Fibroblast of lung (primary cell): ENCODE results near the gene TET2. TPM values are rescaled to one million over a fixed set of nuclear protein-coding genes. Genes with fewer than 3 reads are reported as not detected.

Source experiments
- DNase-seq, 2 donors: peaks; one replicate each; pipeline versions ENCODE4 v3.0.0 to v3.0.0-alpha.2; 2010; ENCODE audit warnings: low read depth in 2 of 2
- H2AFZ ChIP-seq: 2 replicates; pipeline ENCODE4 v1.5.1; 2012; ENCODE audit warnings: low read length, control low read depth, inconsistent platforms
- H3K27ac ChIP-seq: 2 replicates; pipeline ENCODE4 v1.5.1; 2011; ENCODE audit warnings: low read length, control low read depth; ENCODE audit not compliant: insufficient read depth
- H3K27me3 ChIP-seq: 2 replicates; pipeline ENCODE4 v1.5.1; 2011; ENCODE audit warnings: mild to moderate bottlenecking, low read length; ENCODE audit not compliant: control insufficient read depth, insufficient read depth
- H3K36me3 ChIP-seq: 2 replicates; pipeline ENCODE4 v1.5.1; 2011; ENCODE audit warnings: low read length; ENCODE audit not compliant: control insufficient read depth, insufficient read depth
- H3K4me1 ChIP-seq: 2 replicates; pipeline ENCODE4 v1.5.1; 2011; ENCODE audit warnings: low read length; ENCODE audit not compliant: control insufficient read depth, insufficient read depth; ENCODE audit errors: extremely low read depth
- H3K4me2 ChIP-seq: 2 replicates; pipeline ENCODE4 v1.5.1; 2011; ENCODE audit warnings: low read length, control low read depth; ENCODE audit not compliant: insufficient read depth; ENCODE audit errors: extremely low read depth
- H3K4me3 ChIP-seq, 4 experiments: fragments of 200-600 bp in 1 of 4; sonication (generic) in 1 of 4; replicated peaks in 1 of 4; 2 replicates each; pipeline ENCODE4 v1.5.1; 2011 to 2016; ENCODE audit warnings: low read length in 4 of 4, low read depth in 3 of 4, mild to moderate bottlenecking in 3 of 4, control low read depth in 2 of 4, inconsistent platforms in 1 of 4, mixed read lengths in 1 of 4; ENCODE audit not compliant: insufficient read depth in 1 of 4; ENCODE audit errors: control extremely low read depth in 1 of 4
- H3K79me2 ChIP-seq: 2 replicates; pipeline ENCODE4 v1.5.1; 2012; ENCODE audit warnings: mild to moderate bottlenecking, low read length, inconsistent platforms; ENCODE audit not compliant: control insufficient read depth, insufficient read depth
- H3K9ac ChIP-seq: 2 replicates; pipeline ENCODE4 v1.5.1; 2011; ENCODE audit warnings: mild to moderate bottlenecking, low read length, control low read depth; ENCODE audit not compliant: insufficient read depth
- H3K9me3 ChIP-seq: 2 replicates; pipeline ENCODE4 v1.5.1; 2012; ENCODE audit warnings: low read depth, low read length; ENCODE audit not compliant: control insufficient read depth, insufficient read depth
- H4K20me1 ChIP-seq: 2 replicates; pipeline ENCODE4 v1.5.1; 2011; ENCODE audit warnings: low read length; ENCODE audit not compliant: control insufficient read depth, insufficient read depth; ENCODE audit errors: extremely low read depth
- EZH2 ChIP-seq: IDR thresholded peaks from 2 replicates; pipeline ENCODE4 v1.5.1; 2012; ENCODE audit warnings: low read length, control low read depth, mild to moderate bottlenecking; ENCODE audit errors: missing control alignments
- polyA plus RNA-seq, 2 donors: library from polyadenylated mRNA; depleted of rRNA in 1 of 2; stranded (reverse) in 1 of 2; unstranded in 1 of 2; fragments of >200 nt; gene quantifications; 2 replicates each; pipeline ENCODE4 v1.2.1, GENCODE V29; 2011 to 2012; ENCODE audit warnings: missing spikeins in 1 of 2
- total RNA-seq: library from RNA; depleted of rRNA; stranded (reverse); fragments of >200 nt; gene quantifications from 2 replicates; pipeline ENCODE4 v1.2.1, GENCODE V29; 2014
- TF ChIP-seq, protein P1 (sequence below), 2 donors: IDR thresholded peaks in 1 of 2; conservative IDR thresholded peaks in 1 of 2; 1 replicate in 1 of 2; 2 replicates in 1 of 2; pipeline ENCODE4 v1.5.1; 2011 to 2012; ENCODE audit warnings: low read length in 2 of 2, control low read depth in 1 of 2, inconsistent platforms in 1 of 2, low read depth in 1 of 2, mild to moderate bottlenecking in 1 of 2

Gene TET2
- total and polyA plus RNA-seq, 2 donors (not counting 1 experiment from before 2014, with no cell fraction given), result 6.9 to 8.3 TPM

DNA sequence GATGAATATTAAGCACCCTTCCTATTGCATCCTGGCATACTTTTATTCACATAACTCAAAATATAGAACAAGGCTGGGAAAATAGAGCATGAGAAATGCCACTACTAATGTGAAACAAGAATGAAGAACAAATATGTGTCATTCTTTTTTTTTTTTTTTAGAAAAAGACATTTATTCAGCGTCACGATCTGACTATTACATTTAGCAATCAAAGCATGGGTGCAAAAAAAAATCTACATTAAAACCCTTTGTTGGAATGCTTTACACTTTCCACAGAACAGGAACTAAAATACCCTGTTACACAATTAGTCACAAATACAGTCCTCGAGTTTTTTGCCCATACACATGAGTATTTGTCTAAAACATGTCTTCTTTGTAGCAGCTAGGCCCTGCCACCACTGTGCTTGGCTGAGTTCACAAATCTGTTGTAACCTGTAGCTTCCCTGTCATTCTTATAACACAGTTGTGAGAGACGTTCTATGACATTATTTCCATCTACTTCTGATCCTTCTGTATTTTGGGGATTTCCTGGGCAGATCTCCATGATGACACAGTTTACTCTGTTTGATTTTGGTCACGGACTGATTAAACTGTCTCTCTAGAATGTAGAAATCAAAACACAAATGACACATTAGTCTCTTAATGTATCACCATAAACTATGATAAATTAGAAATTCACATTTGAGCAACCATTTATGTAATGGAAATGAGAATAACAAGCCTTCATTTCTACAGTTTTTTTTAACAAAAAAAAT is 9.4 kb upstream of the TET2 start:
- H3K27me3 ChIP-seq, result no peaks in the 10 kb centered on the region
- H3K9ac ChIP-seq, result no peak overlapping the region
- no peak overlapping the region for H3K4me3 ChIP-seq
- no peaks in the 10 kb centered on the region for H3K79me2 ChIP-seq
- H4K20me1 ChIP-seq, result no peaks in the 10 kb centered on the region
- TF ChIP-seq EZH2, result no peak
- TF ChIP-seq, protein P1, sequence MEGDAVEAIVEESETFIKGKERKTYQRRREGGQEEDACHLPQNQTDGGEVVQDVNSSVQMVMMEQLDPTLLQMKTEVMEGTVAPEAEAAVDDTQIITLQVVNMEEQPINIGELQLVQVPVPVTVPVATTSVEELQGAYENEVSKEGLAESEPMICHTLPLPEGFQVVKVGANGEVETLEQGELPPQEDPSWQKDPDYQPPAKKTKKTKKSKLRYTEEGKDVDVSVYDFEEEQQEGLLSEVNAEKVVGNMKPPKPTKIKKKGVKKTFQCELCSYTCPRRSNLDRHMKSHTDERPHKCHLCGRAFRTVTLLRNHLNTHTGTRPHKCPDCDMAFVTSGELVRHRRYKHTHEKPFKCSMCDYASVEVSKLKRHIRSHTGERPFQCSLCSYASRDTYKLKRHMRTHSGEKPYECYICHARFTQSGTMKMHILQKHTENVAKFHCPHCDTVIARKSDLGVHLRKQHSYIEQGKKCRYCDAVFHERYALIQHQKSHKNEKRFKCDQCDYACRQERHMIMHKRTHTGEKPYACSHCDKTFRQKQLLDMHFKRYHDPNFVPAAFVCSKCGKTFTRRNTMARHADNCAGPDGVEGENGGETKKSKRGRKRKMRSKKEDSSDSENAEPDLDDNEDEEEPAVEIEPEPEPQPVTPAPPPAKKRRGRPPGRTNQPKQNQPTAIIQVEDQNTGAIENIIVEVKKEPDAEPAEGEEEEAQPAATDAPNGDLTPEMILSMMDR (conservative IDR thresholded peaks at IDR 0.05 in 1 of 2, IDR thresholded peaks at IDR 0.05 in 1 of 2; ENCODE audit: low read depth in 1 of 2, low read length in 2 of 2), result no peak
- H3K4me2 ChIP-seq, result no peak overlapping the region
- H3K4me1 ChIP-seq, result no peaks in the 10 kb centered on the region
- H3K9me3 ChIP-seq, result no peaks in the 10 kb centered on the region
- no peak overlapping the region for H2AFZ ChIP-seq
- H3K27ac ChIP-seq, result no peak overlapping the region
- no peaks in the 10 kb centered on the region for H3K36me3 ChIP-seq
- DNase-seq, result no peak

DNA sequence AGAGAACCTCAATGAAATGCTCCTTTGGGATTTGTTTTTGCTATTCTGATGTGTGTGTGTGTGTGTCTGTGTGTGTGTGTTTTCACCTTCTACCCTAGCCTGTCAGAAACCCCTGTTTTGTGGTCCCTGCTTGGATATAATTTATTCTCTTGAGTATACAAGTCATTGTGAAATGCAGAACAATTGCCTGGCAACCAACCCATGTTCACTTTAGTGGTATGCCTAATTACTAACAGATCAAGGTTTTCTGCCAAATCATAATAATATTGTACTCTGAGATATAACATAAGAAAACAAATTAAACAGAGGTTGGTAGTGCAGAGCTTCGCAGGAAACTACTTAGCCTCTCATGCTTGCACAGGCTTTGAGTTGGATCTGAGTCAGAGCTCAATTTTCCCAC is 7.0 kb upstream of the TET2 start:
- Histone ChIP-seq H3K27ac (no peak overlapping the region), H2AFZ (no peak overlapping the region), H3K36me3 (no peaks in the 10 kb centered on the region), H3K9ac (no peak overlapping the region), H3K4me1 (no peaks in the 10 kb centered on the region), H3K4me2 (no peak overlapping the region), H3K9me3 (no peaks in the 10 kb centered on the region), H4K20me1 (no peaks in the 10 kb centered on the region), H3K79me2 (no peaks in the 10 kb centered on the region), H3K4me3 (no peak overlapping the region), H3K27me3 (no peaks in the 10 kb centered on the region)
- DNase-seq, result peak in 1 of 2 donors; percentile 34
- TF ChIP-seq, protein P1 (conservative IDR thresholded peaks at IDR 0.05 in 1 of 2, IDR thresholded peaks at IDR 0.05 in 1 of 2; ENCODE audit: low read depth in 1 of 2, low read length in 2 of 2), result no peak

DNA sequence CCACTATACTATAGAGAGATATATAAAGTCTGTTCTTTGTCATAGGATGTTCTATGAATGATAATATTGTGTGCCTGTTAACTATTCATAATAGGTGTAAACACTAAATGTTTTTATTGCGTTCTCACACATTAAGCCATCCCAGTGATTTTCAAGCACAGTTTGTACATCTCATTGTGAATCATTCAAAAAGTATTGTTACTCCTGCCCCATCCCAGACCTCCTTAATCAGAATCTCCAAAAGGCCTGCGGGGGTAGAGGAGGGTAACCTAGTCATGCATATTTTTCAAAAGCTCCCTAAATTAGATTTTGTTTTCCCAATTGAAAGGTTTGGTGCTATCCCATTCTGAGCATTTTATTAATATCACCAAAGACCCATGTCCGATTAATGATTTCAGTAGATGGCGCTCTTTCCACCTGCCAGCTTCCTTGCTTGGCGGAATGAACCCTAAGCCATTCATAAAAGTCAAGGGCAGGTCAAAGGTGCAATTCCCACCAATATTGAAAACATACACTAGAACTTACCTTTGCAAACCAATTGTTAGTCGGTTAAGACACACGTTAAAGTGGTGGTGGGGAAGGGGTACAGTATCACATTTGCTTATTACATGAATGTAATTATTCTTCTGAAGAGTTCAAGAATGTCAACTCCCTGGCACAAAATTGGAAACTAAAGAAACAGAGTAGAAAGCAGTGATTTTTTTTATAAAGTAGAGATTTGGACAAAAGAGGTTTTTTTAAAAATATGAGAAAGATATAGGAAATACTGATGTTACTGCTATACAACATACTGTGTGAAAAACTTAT is 5.8 kb upstream of the TET2 start:
- peak in 1 of 2 donors; percentile 48 for DNase-seq
- no peaks in the 10 kb centered on the region for H4K20me1 ChIP-seq
- H3K36me3 ChIP-seq, result no peaks in the 10 kb centered on the region
- H3K4me3 ChIP-seq, result no peak overlapping the region
- H3K9ac ChIP-seq, result no peak overlapping the region
- TF ChIP-seq, protein P1 (conservative IDR thresholded peaks at IDR 0.05 in 1 of 2, IDR thresholded peaks at IDR 0.05 in 1 of 2; ENCODE audit: low read depth in 1 of 2, low read length in 2 of 2), result peak; percentile 61 to 74
- TF ChIP-seq EZH2, result no peak
- H3K27me3 ChIP-seq, result no peaks in the 10 kb centered on the region
- no peak overlapping the region for H3K27ac ChIP-seq
- H3K79me2 ChIP-seq, result no peaks in the 10 kb centered on the region
- H3K9me3 ChIP-seq, result no peaks in the 10 kb centered on the region
- H3K4me1 ChIP-seq, result no peaks in the 10 kb centered on the region
- H2AFZ ChIP-seq, result no peak overlapping the region
- no peak overlapping the region for H3K4me2 ChIP-seq
